Activated B cell treated with CpG ODN at 0.5 μM for 24 hours (primary cell): ENCODE measurements around the gene NAA80. TPM values are rescaled to one million over a fixed set of nuclear protein-coding genes. Genes with fewer than 3 reads are reported as not detected.

Experiments
- ATAC-seq: fragments of 200-7000 bp; cut with Tn5 transposase; one replicate; pipeline ENCODE4 v1.10.0; 2021; ENCODE audit warnings: low read depth, mild to moderate bottlenecking, moderate library complexity
- CTCF ChIA-PET: fragments of 350-600 bp; sonication (Branson Sonifier 250); formaldehyde crosslinking; loops from one replicate; lab custom pipeline; 2021; ENCODE audit warnings: antibody characterized with exemption; lab: Charles Lee
- POLR2A ChIA-PET: fragments of 350-600 bp; sonication (Branson Sonifier 250); formaldehyde crosslinking; loops from one replicate; lab custom pipeline; 2021; ENCODE audit warnings: antibody characterized with exemption; lab: Charles Lee
- DNase-seq: peaks from one replicate; pipeline ENCODE4 v3.0.0; 2022
- H3K27ac Mint-ChIP-seq: one replicate; pipeline ENCODE4 v1.8.0; 2020; ENCODE audit warnings: mixed read lengths
- H3K27me3 Mint-ChIP-seq: one replicate; pipeline ENCODE4 v1.8.0; 2021; ENCODE audit warnings: mixed read lengths
- H3K36me3 Mint-ChIP-seq: one replicate; pipeline ENCODE4 v1.8.0; 2021; ENCODE audit warnings: low read depth, mixed read lengths
- H3K4me1 Mint-ChIP-seq: one replicate; pipeline ENCODE4 v1.8.0; 2021; ENCODE audit warnings: mixed read lengths
- H3K4me3 Mint-ChIP-seq: one replicate; pipeline ENCODE4 v1.8.0; 2020; ENCODE audit warnings: mild to moderate bottlenecking, mixed read lengths
- H3K9me3 Mint-ChIP-seq: one replicate; pipeline ENCODE4 v1.8.0; 2020; ENCODE audit warnings: mixed read lengths
- CTCF ChIP-seq: fragments of 200-600 bp; IDR thresholded peaks from one replicate; pipeline ENCODE4 v1.8.0; 2022; ENCODE audit warnings: antibody characterized with exemption, mild to moderate bottlenecking
- intact Hi-C: fragments of 100-400 bp; cut with micrococcal nuclease; formaldehyde crosslinking; loops from one replicate; pipeline ENCODE4 v1.15.1; 2024
- total RNA-seq: library from RNA; stranded (reverse); gene quantifications from 2 replicates; pipeline ENCODE4 v1.2.3, GENCODE V29; 2022

NAA80 gene
- total RNA-seq, 1 donor from 2014 or later, result 24.8 TPM

GRCh38 chr3:50271314-50271936 lies 27.8 kb downstream of the NAA80 start:
- ATAC-seq (no peak), DNase-seq (no peak)
- intact Hi-C loops, result no loop called here
- Mint-ChIP-seq H3K27ac (no peak overlapping the region), H3K9me3 (no peaks in the 10 kb centered on the region), H3K4me3 (no peak overlapping the region), H3K4me1 (peaks cover 25% of the 10 kb centered on the region), H3K36me3 (no peaks in the 10 kb centered on the region), H3K27me3 (peaks cover 35% of the 10 kb centered on the region)
- CTCF ChIA-PET, result interaction anchor here (0.9 to 2.9 kb wide), 3 partner anchors 45 to 87 kb away, joined by 3 to 16 read pairs (median 6); no protein-coding TSS in a partner anchor
- POLR2A ChIA-PET, result interaction anchor here (1.5 kb wide), 1 partner anchor 77 kb away, joined by 4 read pairs; no protein-coding TSS in a partner anchor
- TF ChIP-seq CTCF, result no peak

GRCh38 chr3:50270422-50271224 lies 28.6 kb downstream of the NAA80 start:
- H3K4me1 Mint-ChIP-seq, result peaks cover 21% of the 10 kb centered on the region
- intact Hi-C loops, result no loop called here
- POLR2A ChIA-PET, result no interaction called here

GRCh38 chr3:50269977-50270413 lies 29.2 kb downstream of the NAA80 start:
- Mint-ChIP-seq H3K27ac (no peak overlapping the region), H3K36me3 (no peaks in the 10 kb centered on the region), H3K27me3 (peaks cover 29% of the 10 kb centered on the region), H3K9me3 (no peaks in the 10 kb centered on the region), H3K4me3 (no peak overlapping the region), H3K4me1 (peaks cover 15% of the 10 kb centered on the region)
- DNase-seq (no peak), ATAC-seq (no peak)
- POLR2A ChIA-PET, result no interaction called here
- TF ChIP-seq CTCF, result no peak
- CTCF ChIA-PET, result no interaction called here
- intact Hi-C loops, result no loop called here

More at GRCh38 chr3:50270422-50271224, 28.6 kb downstream of the NAA80 start:
- H3K27me3 Mint-ChIP-seq, result peaks cover 33% of the 10 kb centered on the region
- no peaks in the 10 kb centered on the region for H3K9me3 Mint-ChIP-seq
- H3K4me3 Mint-ChIP-seq, result no peak overlapping the region
- CTCF ChIA-PET, result interaction anchor here (2.2 to 2.9 kb wide), 2 partner anchors 44 to 76 kb away, joined by 6 to 16 read pairs; no protein-coding TSS in a partner anchor
- ATAC-seq, result no peak
- H3K36me3 Mint-ChIP-seq, result no peaks in the 10 kb centered on the region
- no peak for TF ChIP-seq CTCF
- H3K27ac Mint-ChIP-seq, result no peak overlapping the region
- DNase-seq, result no peak

- no peaks in the 10 kb centered on the region for H3K9me3 Mint-ChIP-seq
- no peak overlapping the region for H3K27ac Mint-ChIP-seq
- peaks cover 13% of the 10 kb centered on the region for H3K4me1 Mint-ChIP-seq
- POLR2A ChIA-PET, result no interaction called here
- CTCF ChIA-PET, result no interaction called here
- no peaks in the 10 kb centered on the region for H3K36me3 Mint-ChIP-seq
- TF ChIP-seq CTCF, result no peak
- ATAC-seq, result no peak
- intact Hi-C loops, result no loop called here
- H3K27me3 Mint-ChIP-seq, result peaks cover 27% of the 10 kb centered on the region
- DNase-seq, result no peak
- no peak overlapping the region for H3K4me3 Mint-ChIP-seq
Measured at GRCh38 chr3:50269460-50269859, 29.7 kb downstream of the NAA80 start.
